Esophagus muscularis mucosa (tissue), 4 donors: ENCODE measurements around the gene CNTNAP1.

Experiments used
- CTCF ChIP-seq, 3 experiments: fragments of 200-600 bp in 2 of 3; fragments of 450-650 bp in 1 of 3; sonication (generic) in 2 of 3; IDR thresholded peaks; one replicate each; pipeline ENCODE4 v1.5.1; 2017 to 2019; ENCODE audit warnings: antibody characterized with exemption in 3 of 3, mild to moderate bottlenecking in 2 of 3, moderate library complexity in 1 of 3
- EP300 ChIP-seq: sonication (generic); formaldehyde crosslinking; IDR thresholded peaks from one replicate; pipeline ENCODE4 v1.6.1; 2017; ENCODE audit warnings: antibody characterized with exemption
- POLR2A ChIP-seq: fragments of 450-650 bp; IDR thresholded peaks from one replicate; pipeline ENCODE4 v1.6.1; 2017; ENCODE audit warnings: antibody characterized with exemption, moderate library complexity, mild to moderate bottlenecking, low read depth
- POLR2AphosphoS5 ChIP-seq, 2 donors: sonication (generic); formaldehyde crosslinking; IDR thresholded peaks; one replicate each; pipeline ENCODE4 v1.6.1; 2017; ENCODE audit warnings: antibody characterized with exemption in 2 of 2

DNA sequence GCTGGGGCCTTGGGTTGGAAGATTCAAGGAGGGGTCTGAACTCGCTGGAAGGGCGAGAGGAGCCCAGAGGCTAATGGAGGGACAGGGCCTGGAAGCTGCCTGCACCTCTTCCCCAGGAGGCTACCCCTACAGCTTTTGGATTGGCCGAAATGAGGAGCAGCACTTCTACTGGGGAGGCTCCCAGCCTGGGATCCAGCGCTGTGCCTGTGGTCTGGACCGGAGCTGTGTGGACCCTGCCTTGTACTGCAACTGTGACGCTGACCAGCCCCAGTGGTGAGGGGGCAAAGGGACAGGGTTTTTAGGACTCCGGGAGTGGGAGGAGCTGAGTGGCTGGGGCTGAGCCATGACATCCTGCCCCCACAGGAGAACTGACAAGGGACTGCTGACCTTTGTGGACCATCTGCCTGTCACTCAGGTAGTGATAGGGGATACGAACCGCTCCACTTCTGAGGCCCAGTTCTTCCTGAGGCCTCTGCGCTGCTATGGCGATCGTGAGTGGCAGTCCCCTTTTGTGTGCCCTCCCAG is 8.8 kb downstream of the CNTNAP1 start:
- TF ChIP-seq CTCF (IDR thresholded peaks at IDR 0.05) (no peak), POLR2A (no peak), EP300 (no peak), POLR2AphosphoS5 (IDR thresholded peaks at IDR 0.05) (no peak)
